ENCODE data around the gene ANP32E. TPM values are rescaled to one million over a fixed set of nuclear protein-coding genes. Genes with fewer than 3 reads are reported as not detected.

ANP32E gene
- total and polyA plus RNA-seq, 2 of the 13 experiments (the other 11 are each of a cell fraction or from before 2014, with no cell fraction given): 10.3 to 53.0 TPM

DNA sequence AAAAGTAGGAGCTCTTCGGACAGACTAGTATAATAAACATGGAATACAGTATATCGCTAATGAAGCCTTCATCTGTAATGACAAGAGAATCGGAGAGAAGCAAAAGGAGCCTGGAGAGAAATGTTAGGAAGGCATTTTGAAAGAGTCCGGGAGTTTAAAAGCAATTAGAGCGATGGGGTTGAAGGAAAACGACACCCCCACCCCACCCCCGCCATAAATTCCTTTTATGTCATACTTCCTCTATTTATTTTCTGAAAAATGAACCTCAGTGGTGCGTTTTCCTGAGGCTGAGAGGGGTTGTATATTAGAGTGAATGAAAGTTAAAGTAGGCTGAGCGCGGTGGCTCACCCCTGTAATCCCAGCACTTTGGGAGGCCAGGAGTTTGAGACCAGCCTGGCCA lies 33.5 kb upstream of the ANP32E start:
- in situ Hi-C loops (cut with HindIII; ENCODE audit: extremely low pct_ligation_motif_present, low pct_unique_long_range_greater_than_20kb) (no loop called here), intact Hi-C loops (cut with micrococcal nuclease; ENCODE audit: unreplicated experiment) (no loop called here)
- Histone ChIP-seq H3K36me3 (replicated peaks in 1 of 2; ENCODE audit: control insufficient read depth in 1 of 2, insufficient read depth in 2 of 2, low read length in 2 of 2) (peaks cover 7 to 24% of the 10 kb centered on the region in 2 experiments; a peak in 4 of 5 replicates), H3K79me2 (ENCODE audit: insufficient read depth, low read length) (peaks cover 21% of the 10 kb centered on the region), H2AFZ (ENCODE audit: low read length) (peak overlapping the region; percentile 73), H4K20me1 (ENCODE audit: insufficient read depth, low read length) (no peaks in the 10 kb centered on the region), H3K27ac (ENCODE audit: extremely low read length, insufficient read depth, low read length) (peak overlapping the region; percentile 30), H3K27me3 (ENCODE audit: control insufficient read depth in 1 of 2, insufficient read depth in 2 of 2, low read length in 2 of 2) (no peaks in the 10 kb centered on the region), H3K9ac (ENCODE audit: insufficient read depth, low read depth, low read length) (no peak overlapping the region), H3K4me3 (replicated peaks in 1 of 3; ENCODE audit: insufficient read depth in 1 of 3, low read depth in 2 of 3, low read length in 3 of 3) (peak overlapping the region; percentile 88; a peak in 5 of 6 replicates), H3K4me1 (ENCODE audit: insufficient read depth, low read length) (peaks cover 24% of the 10 kb centered on the region), H3K4me2 (ENCODE audit: low read depth, low read length) (peak overlapping the region; percentile 86), H3K9me3 (ENCODE audit: low read length) (no peaks in the 10 kb centered on the region)
- DNase-seq (ENCODE audit: low spot score): no peak
- TF ChIP-seq EZH2 (conservative IDR thresholded peaks at IDR 0.05; ENCODE audit: low read depth, low read length) (no peak), PHB2 (IDR thresholded peaks at IDR 0.05; ENCODE audit: partially characterized antibody) (no peak), ZEB1 (IDR thresholded peaks at IDR 0.05; ENCODE audit: insufficient replicate concordance, low read depth) (no peak), ZNF136 (CRISPR knock-in tag; IDR thresholded peaks at IDR 0.05; ENCODE audit: low read depth) (no peak), GATAD2A (CRISPR knock-in tag; IDR thresholded peaks at IDR 0.05) (no peak), ZNF780A (CRISPR knock-in tag; IDR thresholded peaks at IDR 0.05) (no peak), NCOR1 (IDR thresholded peaks at IDR 0.05; ENCODE audit: borderline replicate concordance, low read length) (no peak), MLX (CRISPR knock-in tag; IDR thresholded peaks at IDR 0.05) (no peak), MAZ (IDR thresholded peaks at IDR 0.05; ENCODE audit: borderline replicate concordance, low read depth, low read length) (no peak), MAZ (CRISPR knock-in tag; IDR thresholded peaks at IDR 0.05; ENCODE audit: low read depth) (no peak), SYNCRIP (IDR thresholded peaks at IDR 0.05; ENCODE audit: insufficient read depth, low read depth, low read length) (no peak), MATR3 (CRISPR knock-in tag; IDR thresholded peaks at IDR 0.05) (no peak), KLF16 (CRISPR knock-in tag; IDR thresholded peaks at IDR 0.05) (no peak)
- TF ChIP-seq, protein P1, sequence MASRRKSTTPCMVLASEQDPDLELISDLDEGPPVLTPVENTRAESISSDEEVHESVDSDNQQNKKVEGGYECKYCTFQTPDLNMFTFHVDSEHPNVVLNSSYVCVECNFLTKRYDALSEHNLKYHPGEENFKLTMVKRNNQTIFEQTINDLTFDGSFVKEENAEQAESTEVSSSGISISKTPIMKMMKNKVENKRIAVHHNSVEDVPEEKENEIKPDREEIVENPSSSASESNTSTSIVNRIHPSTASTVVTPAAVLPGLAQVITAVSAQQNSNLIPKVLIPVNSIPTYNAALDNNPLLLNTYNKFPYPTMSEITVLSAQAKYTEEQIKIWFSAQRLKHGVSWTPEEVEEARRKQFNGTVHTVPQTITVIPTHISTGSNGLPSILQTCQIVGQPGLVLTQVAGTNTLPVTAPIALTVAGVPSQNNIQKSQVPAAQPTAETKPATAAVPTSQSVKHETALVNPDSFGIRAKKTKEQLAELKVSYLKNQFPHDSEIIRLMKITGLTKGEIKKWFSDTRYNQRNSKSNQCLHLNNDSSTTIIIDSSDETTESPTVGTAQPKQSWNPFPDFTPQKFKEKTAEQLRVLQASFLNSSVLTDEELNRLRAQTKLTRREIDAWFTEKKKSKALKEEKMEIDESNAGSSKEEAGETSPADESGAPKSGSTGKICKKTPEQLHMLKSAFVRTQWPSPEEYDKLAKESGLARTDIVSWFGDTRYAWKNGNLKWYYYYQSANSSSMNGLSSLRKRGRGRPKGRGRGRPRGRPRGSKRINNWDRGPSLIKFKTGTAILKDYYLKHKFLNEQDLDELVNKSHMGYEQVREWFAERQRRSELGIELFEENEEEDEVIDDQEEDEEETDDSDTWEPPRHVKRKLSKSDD (CRISPR knock-in tag; IDR thresholded peaks at IDR 0.05; ENCODE audit: low read depth): no peak
- no peak for ATAC-seq
- TSS peak; percentile 89 for BruUV-seq (replicated peaks)
- 75% methylated on average over 10 of the region's 10 CpGs for WGBS (ENCODE audit: low lambda C conversion rate)
- POLR2A ChIA-PET: interaction anchor here (1.0 to 2.1 kb wide), 5 partner anchors 9 to 95 kb away, joined by 7 to 32 read pairs (median 10); partner anchors contain the start of genes CA14, PRPF3 and RPRD2
- FAIRE-seq: no peak
- CTCF ChIA-PET (ENCODE audit: low intra/inter-chr PET ratio, low total read pairs): interaction anchor here (1.3 kb wide), 1 partner anchor 14 kb away, joined by 3 read pairs; no protein-coding TSS in a partner anchor
